Fibroblast of lung (primary cell): ENCODE measurements around the gene NFKBIB.

ENCODE experiments used
- CTCF ChIP-seq, 2 donors: IDR thresholded peaks in 1 of 2; conservative IDR thresholded peaks in 1 of 2; 1 replicate in 1 of 2; 2 replicates in 1 of 2; pipeline ENCODE4 v1.5.1; 2011 to 2012; ENCODE audit warnings: low read length in 2 of 2, control low read depth in 1 of 2, inconsistent platforms in 1 of 2, low read depth in 1 of 2, mild to moderate bottlenecking in 1 of 2
- EZH2 ChIP-seq: IDR thresholded peaks from 2 replicates; pipeline ENCODE4 v1.5.1; 2012; ENCODE audit warnings: low read length, control low read depth, mild to moderate bottlenecking; ENCODE audit errors: missing control alignments

GRCh38 chr19:38904581-38905539, 5.1 kb downstream of the NFKBIB start:
- TF ChIP-seq CTCF (conservative IDR thresholded peaks at IDR 0.05 in 1 of 2, IDR thresholded peaks at IDR 0.05 in 1 of 2; ENCODE audit: low read depth in 1 of 2, low read length in 2 of 2), result no peak
- TF ChIP-seq EZH2, result no peak
